HepG2 (cell line): ENCODE measurements around the gene NHERF2. TPM values are rescaled to one million over a fixed set of nuclear protein-coding genes. Genes with fewer than 3 reads are reported as not detected.

Experiments used
- BHLHE40 ChIP-seq: IDR thresholded peaks from 2 replicates; pipeline ENCODE4 v1.6.1; 2011; ENCODE audit warnings: low read length, improper control_type of control experiment
- ERF ChIP-seq: IDR thresholded peaks from 2 replicates; pipeline ENCODE4 v1.6.1; 2018; ENCODE audit warnings: missing biosample characterization, missing genetic modification reagents
- MAFG ChIP-seq: sonication (generic); formaldehyde crosslinking; IDR thresholded peaks from 2 replicates; pipeline ENCODE4 v1.5.1; 2020; ENCODE audit warnings: mild to moderate bottlenecking, missing genetic modification reagents
- MYC ChIP-seq: sonication (generic); formaldehyde crosslinking; IDR thresholded peaks from 2 replicates; pipeline ENCODE4 v1.9.0; 2021; ENCODE audit warnings: missing genetic modification reagents, borderline replicate concordance
- NBN ChIP-seq: fragments of 450-650 bp; conservative IDR thresholded peaks from 2 replicates; pipeline ENCODE4 v1.6.1; 2017
- NCOA2 ChIP-seq: sonication (generic); formaldehyde crosslinking; IDR thresholded peaks from 2 replicates; pipeline ENCODE4 v1.8.0; 2022; ENCODE audit warnings: inconsistent platforms
- SCMH1 ChIP-seq: sonication (generic); formaldehyde crosslinking; IDR thresholded peaks from 2 replicates; pipeline ENCODE4 v1.9.0; 2021; ENCODE audit warnings: missing genetic modification reagents, mild to moderate bottlenecking, borderline replicate concordance
- ZFP37 ChIP-seq: sonication (generic); formaldehyde crosslinking; IDR thresholded peaks from 2 replicates; pipeline ENCODE4 v1.4.0; 2020; ENCODE audit warnings: missing genetic modification reagents, borderline replicate concordance
- ZNF720 ChIP-seq: sonication (generic); formaldehyde crosslinking; IDR thresholded peaks from 2 replicates; pipeline ENCODE4 v1.4.0; 2020; ENCODE audit warnings: missing genetic modification reagents
- ZNF775 ChIP-seq: sonication (generic); formaldehyde crosslinking; IDR thresholded peaks from 2 replicates; pipeline ENCODE4 v1.4.0; 2020; ENCODE audit warnings: missing genetic modification reagents, mild to moderate bottlenecking, moderate library complexity, borderline replicate concordance
- ZSCAN9 ChIP-seq: IDR thresholded peaks from 2 replicates; pipeline ENCODE4 v1.6.1; 2016; ENCODE audit warnings: borderline replicate concordance
- polyA plus RNA-seq, 8 experiments: library from polyadenylated mRNA; depleted of rRNA in 3 of 8; stranded (reverse) in 7 of 8; unstranded in 1 of 8; fragments of >200 nt; fragmentation: Illumina TruSeq in 4 of 8; extraction: Trizol in 4 of 8; gene quantifications; 2 replicates each; pipeline versions ENCODE4 v1.2.1 to v1.2.3, GENCODE V29; 2011 to 2016; ENCODE audit warnings: low read depth in 4 of 8, missing spikeins in 1 of 8, mixed read lengths in 1 of 8; ENCODE audit not compliant: insufficient read depth in 1 of 8
- total RNA-seq, 5 experiments: library from RNA; depleted of rRNA; stranded (reverse); fragments of >200 nt; fragmentation: Illumina TruSeq; extraction: Trizol; gene quantifications; 2 replicates each; pipeline ENCODE4 v1.2.3, GENCODE V29; 2016; ENCODE audit warnings: low read depth in 1 of 5
- TF ChIP-seq, protein P1 (sequence below): sonication (generic); formaldehyde crosslinking; conservative IDR thresholded peaks from 2 replicates; pipeline ENCODE4 v1.4.0; 2020; ENCODE audit warnings: missing genetic modification reagents
- TF ChIP-seq, protein P2 (sequence below), 2 experiments: sonication (generic) in 1 of 2; formaldehyde crosslinking in 1 of 2; IDR thresholded peaks; 2 replicates each; pipeline versions ENCODE4 v1.5.1 to v1.6.1; 2011 to 2020; ENCODE audit warnings: borderline replicate concordance in 1 of 2, low read depth in 1 of 2, low read length in 1 of 2, mild to moderate bottlenecking in 1 of 2, missing genetic modification reagents in 1 of 2, moderate library complexity in 1 of 2
- TF ChIP-seq, protein P3 (sequence below): IDR thresholded peaks from 2 replicates; pipeline ENCODE4 v1.6.1; 2016; ENCODE audit warnings: mild to moderate bottlenecking
- TF ChIP-seq, protein P4 (sequence below): fragments of 450-650 bp; IDR thresholded peaks from 2 replicates; pipeline ENCODE4 v1.6.1; 2016
- TF ChIP-seq, protein P5 (sequence below): sonication (generic); formaldehyde crosslinking; IDR thresholded peaks from 2 replicates; pipeline ENCODE4 v1.4.0; 2020; ENCODE audit warnings: missing genetic modification reagents
- TF ChIP-seq, protein P6 (sequence below): sonication (generic); formaldehyde crosslinking; IDR thresholded peaks from 2 replicates; pipeline ENCODE4 v1.5.1; 2020; ENCODE audit warnings: mild to moderate bottlenecking, missing genetic modification reagents, moderate library complexity

NHERF2 gene
- total and polyA plus RNA-seq, 2 of the 13 experiments (the other 11 are each of a cell fraction or from before 2014, with no cell fraction given) = 23.7 to 39.3 TPM

DNA sequence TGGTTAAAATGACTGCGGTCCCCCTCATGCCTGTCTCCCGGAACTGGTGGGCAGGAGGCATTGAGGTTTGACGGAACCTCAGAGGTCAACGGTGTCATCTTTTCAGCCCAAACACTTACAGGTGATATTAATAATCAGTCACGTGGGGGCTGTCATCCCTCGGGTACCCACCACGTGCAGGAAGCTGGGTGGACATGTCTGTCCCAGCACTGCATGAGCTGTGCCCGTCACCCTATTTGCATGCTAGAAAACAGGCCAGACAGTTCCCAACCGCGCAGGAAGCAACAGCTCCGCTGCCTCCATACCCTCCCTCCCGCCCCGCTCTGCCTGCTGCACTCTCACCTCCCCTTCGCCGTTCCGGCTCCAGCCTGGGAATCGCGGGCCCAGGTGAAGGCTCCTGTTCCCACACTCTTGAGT lies 35.6 kb upstream of the NHERF2 start (continued):
- TF ChIP-seq, protein P1, sequence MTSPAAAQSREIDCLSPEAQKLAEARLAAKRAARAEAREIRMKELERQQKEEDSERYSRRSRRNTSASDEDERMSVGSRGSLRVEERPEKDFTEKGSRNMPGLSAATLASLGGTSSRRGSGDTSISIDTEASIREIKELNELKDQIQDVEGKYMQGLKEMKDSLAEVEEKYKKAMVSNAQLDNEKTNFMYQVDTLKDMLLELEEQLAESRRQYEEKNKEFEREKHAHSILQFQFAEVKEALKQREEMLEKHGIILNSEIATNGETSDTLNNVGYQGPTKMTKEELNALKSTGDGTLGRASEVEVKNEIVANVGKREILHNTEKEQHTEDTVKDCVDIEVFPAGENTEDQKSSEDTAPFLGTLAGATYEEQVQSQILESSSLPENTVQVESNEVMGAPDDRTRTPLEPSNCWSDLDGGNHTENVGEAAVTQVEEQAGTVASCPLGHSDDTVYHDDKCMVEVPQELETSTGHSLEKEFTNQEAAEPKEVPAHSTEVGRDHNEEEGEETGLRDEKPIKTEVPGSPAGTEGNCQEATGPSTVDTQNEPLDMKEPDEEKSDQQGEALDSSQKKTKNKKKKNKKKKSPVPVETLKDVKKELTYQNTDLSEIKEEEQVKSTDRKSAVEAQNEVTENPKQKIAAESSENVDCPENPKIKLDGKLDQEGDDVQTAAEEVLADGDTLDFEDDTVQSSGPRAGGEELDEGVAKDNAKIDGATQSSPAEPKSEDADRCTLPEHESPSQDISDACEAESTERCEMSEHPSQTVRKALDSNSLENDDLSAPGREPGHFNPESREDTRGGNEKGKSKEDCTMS (CRISPR knock-in tag) = no peak
- TF ChIP-seq, protein P2, sequence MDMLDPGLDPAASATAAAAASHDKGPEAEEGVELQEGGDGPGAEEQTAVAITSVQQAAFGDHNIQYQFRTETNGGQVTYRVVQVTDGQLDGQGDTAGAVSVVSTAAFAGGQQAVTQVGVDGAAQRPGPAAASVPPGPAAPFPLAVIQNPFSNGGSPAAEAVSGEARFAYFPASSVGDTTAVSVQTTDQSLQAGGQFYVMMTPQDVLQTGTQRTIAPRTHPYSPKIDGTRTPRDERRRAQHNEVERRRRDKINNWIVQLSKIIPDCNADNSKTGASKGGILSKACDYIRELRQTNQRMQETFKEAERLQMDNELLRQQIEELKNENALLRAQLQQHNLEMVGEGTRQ (IDR thresholded peaks at IDR 0.05; ENCODE audit: low read depth, low read length) = peak; percentile 46; the same call in 1 of the 2 replicates
- TF ChIP-seq, protein P2 (CRISPR knock-in tag; IDR thresholded peaks at IDR 0.05; ENCODE audit: borderline replicate concordance) = 0 out of 2 replicates have a peak, but pooled peaks have one; percentile 14
- TF ChIP-seq MAFG (CRISPR knock-in tag) (no peak), NBN (no peak), ERF (CRISPR knock-in tag) (no peak), ZNF775 (CRISPR knock-in tag) (no peak), SCMH1 (CRISPR knock-in tag) (no peak), ZFP37 (CRISPR knock-in tag) (no peak), NCOA2 (CRISPR knock-in tag) (no peak), ZNF720 (no peak), MYC (CRISPR knock-in tag) (0 out of 2 replicates have a peak, but pooled peaks have one; percentile 7), BHLHE40 (0 out of 2 replicates have a peak, but pooled peaks have one; percentile 19), ZSCAN9 (no peak)
- TF ChIP-seq, protein P3, sequence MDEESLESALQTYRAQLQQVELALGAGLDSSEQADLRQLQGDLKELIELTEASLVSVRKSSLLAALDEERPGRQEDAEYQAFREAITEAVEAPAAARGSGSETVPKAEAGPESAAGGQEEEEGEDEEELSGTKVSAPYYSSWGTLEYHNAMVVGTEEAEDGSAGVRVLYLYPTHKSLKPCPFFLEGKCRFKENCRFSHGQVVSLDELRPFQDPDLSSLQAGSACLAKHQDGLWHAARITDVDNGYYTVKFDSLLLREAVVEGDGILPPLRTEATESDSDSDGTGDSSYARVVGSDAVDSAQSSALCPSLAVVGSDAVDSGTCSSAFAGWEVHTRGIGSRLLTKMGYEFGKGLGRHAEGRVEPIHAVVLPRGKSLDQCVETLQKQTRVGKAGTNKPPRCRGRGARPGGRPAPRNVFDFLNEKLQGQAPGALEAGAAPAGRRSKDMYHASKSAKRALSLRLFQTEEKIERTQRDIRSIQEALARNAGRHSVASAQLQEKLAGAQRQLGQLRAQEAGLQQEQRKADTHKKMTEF = no peak
- TF ChIP-seq, protein P4, sequence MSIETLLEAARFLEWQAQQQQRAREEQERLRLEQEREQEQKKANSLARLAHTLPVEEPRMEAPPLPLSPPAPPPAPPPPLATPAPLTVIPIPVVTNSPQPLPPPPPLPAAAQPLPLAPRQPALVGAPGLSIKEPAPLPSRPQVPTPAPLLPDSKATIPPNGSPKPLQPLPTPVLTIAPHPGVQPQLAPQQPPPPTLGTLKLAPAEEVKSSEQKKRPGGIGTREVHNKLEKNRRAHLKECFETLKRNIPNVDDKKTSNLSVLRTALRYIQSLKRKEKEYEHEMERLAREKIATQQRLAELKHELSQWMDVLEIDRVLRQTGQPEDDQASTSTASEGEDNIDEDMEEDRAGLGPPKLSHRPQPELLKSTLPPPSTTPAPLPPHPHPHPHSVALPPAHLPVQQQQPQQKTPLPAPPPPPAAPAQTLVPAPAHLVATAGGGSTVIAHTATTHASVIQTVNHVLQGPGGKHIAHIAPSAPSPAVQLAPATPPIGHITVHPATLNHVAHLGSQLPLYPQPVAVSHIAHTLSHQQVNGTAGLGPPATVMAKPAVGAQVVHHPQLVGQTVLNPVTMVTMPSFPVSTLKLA = peak; percentile 96
- TF ChIP-seq, protein P5, sequence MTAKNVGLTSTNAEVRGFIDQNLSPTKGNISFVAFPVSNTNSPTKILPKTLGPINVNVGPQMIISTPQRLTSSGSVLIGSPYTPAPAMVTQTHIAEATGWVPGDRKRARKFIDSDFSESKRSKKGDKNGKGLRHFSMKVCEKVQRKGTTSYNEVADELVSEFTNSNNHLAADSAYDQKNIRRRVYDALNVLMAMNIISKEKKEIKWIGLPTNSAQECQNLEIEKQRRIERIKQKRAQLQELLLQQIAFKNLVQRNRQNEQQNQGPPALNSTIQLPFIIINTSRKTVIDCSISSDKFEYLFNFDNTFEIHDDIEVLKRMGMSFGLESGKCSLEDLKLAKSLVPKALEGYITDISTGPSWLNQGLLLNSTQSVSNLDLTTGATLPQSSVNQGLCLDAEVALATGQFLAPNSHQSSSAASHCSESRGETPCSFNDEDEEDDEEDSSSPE (CRISPR knock-in tag) = no peak
- TF ChIP-seq, protein P6, sequence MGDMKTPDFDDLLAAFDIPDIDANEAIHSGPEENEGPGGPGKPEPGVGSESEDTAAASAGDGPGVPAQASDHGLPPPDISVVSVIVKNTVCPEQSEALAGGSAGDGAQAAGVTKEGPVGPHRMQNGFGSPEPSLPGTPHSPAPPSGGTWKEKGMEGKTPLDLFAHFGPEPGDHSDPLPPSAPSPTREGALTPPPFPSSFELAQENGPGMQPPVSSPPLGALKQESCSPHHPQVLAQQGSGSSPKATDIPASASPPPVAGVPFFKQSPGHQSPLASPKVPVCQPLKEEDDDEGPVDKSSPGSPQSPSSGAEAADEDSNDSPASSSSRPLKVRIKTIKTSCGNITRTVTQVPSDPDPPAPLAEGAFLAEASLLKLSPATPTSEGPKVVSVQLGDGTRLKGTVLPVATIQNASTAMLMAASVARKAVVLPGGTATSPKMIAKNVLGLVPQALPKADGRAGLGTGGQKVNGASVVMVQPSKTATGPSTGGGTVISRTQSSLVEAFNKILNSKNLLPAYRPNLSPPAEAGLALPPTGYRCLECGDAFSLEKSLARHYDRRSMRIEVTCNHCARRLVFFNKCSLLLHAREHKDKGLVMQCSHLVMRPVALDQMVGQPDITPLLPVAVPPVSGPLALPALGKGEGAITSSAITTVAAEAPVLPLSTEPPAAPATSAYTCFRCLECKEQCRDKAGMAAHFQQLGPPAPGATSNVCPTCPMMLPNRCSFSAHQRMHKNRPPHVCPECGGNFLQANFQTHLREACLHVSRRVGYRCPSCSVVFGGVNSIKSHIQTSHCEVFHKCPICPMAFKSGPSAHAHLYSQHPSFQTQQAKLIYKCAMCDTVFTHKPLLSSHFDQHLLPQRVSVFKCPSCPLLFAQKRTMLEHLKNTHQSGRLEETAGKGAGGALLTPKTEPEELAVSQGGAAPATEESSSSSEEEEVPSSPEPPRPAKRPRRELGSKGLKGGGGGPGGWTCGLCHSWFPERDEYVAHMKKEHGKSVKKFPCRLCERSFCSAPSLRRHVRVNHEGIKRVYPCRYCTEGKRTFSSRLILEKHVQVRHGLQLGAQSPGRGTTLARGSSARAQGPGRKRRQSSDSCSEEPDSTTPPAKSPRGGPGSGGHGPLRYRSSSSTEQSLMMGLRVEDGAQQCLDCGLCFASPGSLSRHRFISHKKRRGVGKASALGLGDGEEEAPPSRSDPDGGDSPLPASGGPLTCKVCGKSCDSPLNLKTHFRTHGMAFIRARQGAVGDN = peak; percentile 53
